Epithelial cell of proximal tubule (primary cell): ENCODE data around the gene MYEF2. TPM values are rescaled to one million over a fixed set of nuclear protein-coding genes. Genes with fewer than 3 reads are reported as not detected.

ENCODE experiments used
- DNase-seq: peaks from one replicate; pipeline ENCODE4 v3.0.0-alpha.2; 2011; ENCODE audit warnings: low read depth
- H3K4me3 ChIP-seq: 2 replicates; pipeline ENCODE4 v1.5.1; 2011; ENCODE audit warnings: low read depth, mild to moderate bottlenecking, low read length
- total RNA-seq: library from RNA; depleted of rRNA; stranded (reverse); fragments of >200 nt; gene quantifications from 2 replicates; pipeline ENCODE4 v1.2.3, GENCODE V29; 2015
- TF ChIP-seq, protein P1 (sequence below): conservative IDR thresholded peaks from 2 replicates; pipeline ENCODE4 v1.5.1; 2012; ENCODE audit warnings: low read depth, mild to moderate bottlenecking, low read length

MYEF2 gene
- total RNA-seq, 1 donor from 2014 or later = 55.1 TPM

DNA sequence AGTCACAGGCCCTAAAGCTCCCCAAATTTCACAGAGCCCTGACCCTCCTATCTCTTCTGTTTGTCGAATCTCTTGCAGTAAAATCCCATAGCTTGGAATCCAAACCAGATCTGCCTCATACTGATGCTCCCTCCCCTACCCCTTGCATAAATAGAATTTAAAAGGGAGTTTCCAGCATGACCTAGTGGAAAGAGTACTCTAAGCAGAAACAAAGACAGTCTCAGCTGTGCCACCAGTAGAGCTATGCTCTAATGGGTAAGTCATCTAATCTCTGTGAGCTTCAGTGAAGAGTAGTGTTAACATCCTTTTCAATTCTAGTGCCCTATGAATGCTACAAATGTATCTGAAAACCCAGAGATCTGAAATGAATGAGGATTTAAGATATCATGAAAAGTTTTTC is 24.0 kb upstream of the MYEF2 start:
- TF ChIP-seq, protein P1, sequence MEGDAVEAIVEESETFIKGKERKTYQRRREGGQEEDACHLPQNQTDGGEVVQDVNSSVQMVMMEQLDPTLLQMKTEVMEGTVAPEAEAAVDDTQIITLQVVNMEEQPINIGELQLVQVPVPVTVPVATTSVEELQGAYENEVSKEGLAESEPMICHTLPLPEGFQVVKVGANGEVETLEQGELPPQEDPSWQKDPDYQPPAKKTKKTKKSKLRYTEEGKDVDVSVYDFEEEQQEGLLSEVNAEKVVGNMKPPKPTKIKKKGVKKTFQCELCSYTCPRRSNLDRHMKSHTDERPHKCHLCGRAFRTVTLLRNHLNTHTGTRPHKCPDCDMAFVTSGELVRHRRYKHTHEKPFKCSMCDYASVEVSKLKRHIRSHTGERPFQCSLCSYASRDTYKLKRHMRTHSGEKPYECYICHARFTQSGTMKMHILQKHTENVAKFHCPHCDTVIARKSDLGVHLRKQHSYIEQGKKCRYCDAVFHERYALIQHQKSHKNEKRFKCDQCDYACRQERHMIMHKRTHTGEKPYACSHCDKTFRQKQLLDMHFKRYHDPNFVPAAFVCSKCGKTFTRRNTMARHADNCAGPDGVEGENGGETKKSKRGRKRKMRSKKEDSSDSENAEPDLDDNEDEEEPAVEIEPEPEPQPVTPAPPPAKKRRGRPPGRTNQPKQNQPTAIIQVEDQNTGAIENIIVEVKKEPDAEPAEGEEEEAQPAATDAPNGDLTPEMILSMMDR = no peak
- no peak for DNase-seq
- H3K4me3 ChIP-seq = no peak overlapping the region

DNA sequence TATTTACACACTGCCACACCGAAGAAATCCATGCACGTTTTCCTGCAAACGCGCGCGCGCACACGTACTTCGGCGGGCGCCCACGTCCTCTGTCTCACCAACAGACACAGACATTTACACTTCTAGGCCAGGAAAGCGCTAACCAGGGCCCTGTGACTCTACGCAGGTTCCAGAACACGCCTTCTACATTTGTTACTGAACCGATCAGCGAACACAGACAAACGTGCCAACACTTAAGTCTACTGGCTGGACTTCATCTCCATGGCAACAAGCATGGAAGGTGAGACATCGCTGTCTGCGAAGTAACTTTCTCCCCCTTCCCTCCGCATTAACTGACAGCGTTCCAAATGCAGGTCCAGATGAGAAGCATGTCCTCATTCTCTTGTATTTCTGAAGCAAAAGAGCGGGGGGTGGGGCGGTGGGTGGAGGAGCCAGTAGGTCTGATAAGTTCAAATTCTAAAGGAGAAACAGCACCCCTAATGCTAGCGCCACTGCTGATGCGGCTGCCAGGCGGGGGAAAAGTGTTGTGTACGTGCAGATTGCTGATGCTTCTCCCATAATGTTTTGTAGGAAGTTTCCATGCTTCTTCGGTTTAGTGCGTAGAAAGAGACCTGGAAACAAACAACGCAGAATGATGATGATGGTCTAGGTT is 13.6 kb upstream of the MYEF2 start, which contains the start of gene CTXN2:
Gene CTXN2 (plus strand): TSS at position 92 of the 652 bp plus-strand sequence. CDS start 9,636 bp downstream, outside the sequence.
- peak within 1 kb of the TSS; percentile 37 for H3K4me3 ChIP-seq
- TF ChIP-seq, protein P1 = no peak
- no peak for DNase-seq

DNA sequence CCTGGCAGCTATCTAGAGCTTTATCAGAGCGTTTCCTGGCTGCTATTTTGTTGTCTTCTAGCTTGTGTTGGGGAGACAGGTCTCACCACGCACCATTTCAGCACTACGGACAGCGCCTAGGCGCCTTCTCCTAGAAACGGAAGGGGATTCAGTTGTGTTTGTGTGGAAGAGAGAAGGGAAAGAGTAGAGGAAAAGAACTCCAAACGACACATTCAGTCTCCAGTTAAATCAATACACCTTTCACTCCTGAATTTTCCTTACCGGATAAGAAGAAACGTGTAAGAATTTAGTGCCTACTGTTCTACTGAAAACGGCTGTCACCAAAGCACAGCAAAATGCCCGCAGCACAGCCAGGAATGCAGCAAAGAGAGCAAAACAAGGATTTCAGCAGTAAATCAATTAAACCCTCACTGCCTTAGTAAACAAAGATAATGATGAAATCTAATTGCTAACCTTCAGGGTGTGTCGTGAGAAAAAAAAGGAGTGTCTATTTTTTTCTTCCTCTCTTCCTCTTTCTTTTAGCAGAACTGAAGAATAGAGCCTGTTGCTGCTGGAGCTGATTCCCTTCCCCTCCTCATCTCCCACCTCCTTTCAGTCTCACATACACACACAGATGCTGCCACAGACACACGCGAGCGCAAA is 13.0 kb upstream of the MYEF2 start:
- H3K4me3 ChIP-seq = peak overlapping the region; percentile 37
- TF ChIP-seq, protein P1 = no peak
- DNase-seq = no peak

DNA sequence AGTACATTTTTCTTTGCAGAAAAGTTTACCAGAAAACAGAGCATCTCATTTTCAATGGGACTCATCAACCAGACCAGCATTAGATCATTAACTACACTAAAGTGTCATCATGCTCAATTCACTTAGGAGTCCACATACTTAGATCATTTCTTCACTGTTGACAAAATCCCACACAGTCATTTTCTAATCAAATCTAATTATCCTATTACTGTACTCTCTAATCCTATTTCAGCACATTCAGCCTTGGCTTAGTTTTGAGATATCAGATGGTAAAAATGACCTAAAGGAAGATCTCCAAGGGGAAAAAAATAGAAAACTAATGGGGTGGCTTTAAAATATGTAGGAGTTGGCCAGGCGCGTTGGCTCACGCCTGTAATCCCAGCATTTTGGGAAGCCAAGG is 8.2 kb upstream of the MYEF2 start:
- TF ChIP-seq, protein P1 = no peak
- DNase-seq = no peak
- H3K4me3 ChIP-seq = no peak overlapping the region

DNA sequence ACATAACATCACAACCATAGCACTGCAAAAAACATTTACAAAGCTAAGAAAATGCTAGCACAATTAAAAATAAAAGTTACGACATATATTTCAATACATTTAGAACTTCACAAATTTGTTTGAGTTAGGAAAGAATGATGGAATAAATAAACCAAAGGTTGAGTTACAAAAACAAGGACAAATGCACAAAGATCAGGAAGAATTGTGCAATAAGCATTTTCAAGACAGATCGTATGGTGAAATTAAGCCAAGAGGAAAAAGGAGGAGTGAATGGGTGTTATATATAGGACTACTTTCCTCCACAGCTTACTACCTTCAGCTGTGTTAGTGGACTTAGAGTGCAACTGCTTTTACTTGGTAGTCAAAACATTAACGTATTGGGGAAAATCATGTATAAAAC is 7.4 kb upstream of the MYEF2 start:
- TF ChIP-seq, protein P1 = no peak
- no peak for DNase-seq

DNA sequence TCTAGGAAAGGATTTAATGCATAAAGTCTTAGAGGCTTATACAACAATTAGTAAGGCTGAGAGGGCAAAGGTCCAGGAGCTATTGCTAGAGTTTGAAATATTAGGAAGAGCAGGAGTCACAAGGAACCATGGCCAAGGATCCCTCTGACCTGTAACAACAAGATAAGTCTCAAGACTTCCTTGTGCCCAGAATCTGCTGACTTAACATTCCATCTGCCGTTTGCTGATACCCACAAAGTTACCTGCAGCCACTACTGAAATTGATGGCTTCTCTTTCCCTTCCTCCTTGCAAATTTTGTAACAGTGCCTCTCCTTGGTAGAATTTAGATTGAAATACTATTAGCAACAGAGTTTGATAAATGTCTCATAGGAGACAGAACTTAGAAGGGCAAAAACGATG is 4.7 kb upstream of the MYEF2 start:
- TF ChIP-seq, protein P1 = no peak
- DNase-seq = no peak
- no peak overlapping the region for H3K4me3 ChIP-seq

More for the DNA sequence above, 7.4 kb upstream of the MYEF2 start:
- H3K4me3 ChIP-seq = no peak overlapping the region

DNA sequence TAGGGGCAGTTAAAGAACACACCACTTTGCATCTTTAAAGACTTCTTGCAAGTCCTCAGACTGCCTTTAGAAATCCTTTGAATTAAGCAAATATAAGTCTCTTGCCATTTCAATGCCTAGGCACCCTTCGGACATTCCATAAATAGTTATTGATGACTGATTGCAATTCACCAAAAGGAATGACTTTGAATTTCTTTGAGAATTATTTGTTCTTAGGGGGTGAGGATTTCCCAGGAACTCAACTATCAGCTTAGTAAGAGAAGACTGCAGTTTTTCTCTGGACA is 495 bp upstream of the MYEF2 start:
- H3K4me3 ChIP-seq = peak overlapping the region; percentile 71
- no peak for DNase-seq
- TF ChIP-seq, protein P1 = no peak
